GM18907 (cell line): Measurements from ENCODE around the gene MESD.

Experiments used
- ATAC-seq: cut with Tn5 transposase; IDR thresholded peaks from one replicate; pipeline ENCODE4 v1.9.1; 2021; ENCODE audit warnings: mild to moderate bottlenecking, moderate library complexity; ENCODE audit not compliant: unreplicated experiment

Gene MESD

GRCh38 chr15:81015621-81016488 lies 26.2 kb upstream of the MESD start:
- no peak for ATAC-seq

GRCh38 chr15:81014446-81015093 lies 25.0 kb upstream of the MESD start:
- ATAC-seq, result no peak

- ATAC-seq, result no peak
Measured at GRCh38 chr15:81013396-81013929, 23.8 kb upstream of the MESD start.

GRCh38 chr15:81012588-81012987 lies 23.0 kb upstream of the MESD start:
- ATAC-seq, result no peak

GRCh38 chr15:81011593-81011992 lies 22.0 kb upstream of the MESD start:
- no peak for ATAC-seq

GRCh38 chr15:81010086-81010485 lies 20.5 kb upstream of the MESD start:
- ATAC-seq, result no peak

GRCh38 chr15:81008312-81008711 lies 18.7 kb upstream of the MESD start:
- no peak for ATAC-seq

GRCh38 chr15:81007428-81008064 lies 17.9 kb upstream of the MESD start:
- no peak for ATAC-seq

- no peak for ATAC-seq
Measured at GRCh38 chr15:81006124-81006523, 16.5 kb upstream of the MESD start.

GRCh38 chr15:81003097-81003350 lies 13.4 kb upstream of the MESD start:
- ATAC-seq, result no peak

- ATAC-seq, result no peak
Measured at GRCh38 chr15:81002331-81003096, 12.9 kb upstream of the MESD start.

GRCh38 chr15:81002009-81002330 lies 12.4 kb upstream of the MESD start:
- no peak for ATAC-seq

GRCh38 chr15:81001152-81002008 lies 11.8 kb upstream of the MESD start:
- ATAC-seq, result peak; percentile 48

- ATAC-seq, result peak; percentile 64
Measured at GRCh38 chr15:81000624-81001151, 11.1 kb upstream of the MESD start, which contains the start of gene TLNRD1. TLNRD1 (plus strand) TSS chr15:81000923; CDS start chr15:81002272, 1,349 bp downstream.

- ATAC-seq, result peak; percentile 0
Measured at GRCh38 chr15:81000144-81000623, 10.6 kb upstream of the MESD start.

- peak; percentile 36 for ATAC-seq
Measured at GRCh38 chr15:80999623-81000036, 10.0 kb upstream of the MESD start.

- no peak for ATAC-seq
Measured at GRCh38 chr15:80998251-80998650, 8.6 kb upstream of the MESD start.

GRCh38 chr15:80997692-80998091 lies 8.1 kb upstream of the MESD start:
- ATAC-seq, result no peak

- no peak for ATAC-seq
Measured at GRCh38 chr15:80996247-80996646, 6.6 kb upstream of the MESD start.

- no peak for ATAC-seq
Measured at GRCh38 chr15:80992441-80992840, 2.8 kb upstream of the MESD start.
